Colonic mucosa (tissue), 4 donors: ENCODE results near the gene SLC25A48. TPM values are rescaled to one million over a fixed set of nuclear protein-coding genes. Genes with fewer than 3 reads are reported as not detected.

Source experiments
- DNase-seq: peaks from one replicate; pipeline ENCODE4 v3.0.0-alpha.2; 2020
- H3K27ac ChIP-seq: fragments of 200-600 bp; one replicate; pipeline ENCODE4 v1.8.0; 2021
- H3K27me3 ChIP-seq: fragments of 200-600 bp; one replicate; pipeline ENCODE4 v1.8.0; 2021
- H3K36me3 ChIP-seq: fragments of 200-600 bp; one replicate; pipeline ENCODE4 v1.8.0; 2021
- H3K4me1 ChIP-seq: fragments of 200-600 bp; one replicate; pipeline ENCODE4 v1.8.0; 2021; ENCODE audit warnings: mild to moderate bottlenecking
- H3K4me3 ChIP-seq: fragments of 200-600 bp; one replicate; pipeline ENCODE4 v1.8.0; 2021
- H3K9ac ChIP-seq, 2 donors: one replicate each; pipeline ENCODE4 v1.7.0; 2013; ENCODE audit warnings: control low read depth in 2 of 2, low read depth in 2 of 2, low read length in 2 of 2
- H3K9me3 ChIP-seq: fragments of 200-600 bp; one replicate; pipeline ENCODE4 v1.8.0; 2021
- intact Hi-C: fragments of 100-400 bp; cut with DNase I; formaldehyde crosslinking; loops from one replicate; pipeline ENCODE4 v1.14.1; 2022
- total RNA-seq, 2 donors: library from RNA; stranded (reverse); fragmentation: NEBNext Ultra II Directional in 1 of 2; extraction: Animal tissue kit (Norgen Biotek cat#: 25700) in 1 of 2; gene quantifications; one replicate each; pipeline ENCODE4 v1.2.1, GENCODE V29; 2021
- TF ChIP-seq, protein P1 (sequence below): fragments of 200-600 bp; IDR thresholded peaks from one replicate; pipeline ENCODE4 v1.8.0; 2022; ENCODE audit warnings: antibody characterized with exemption, mild to moderate bottlenecking
- donor health status: healthy.
- donor health status: DM: no; HTN: no; CAD: no.
- donor health status: DM: no; HTN: no; CAD: no.

Gene SLC25A48
- total RNA-seq, 2 donors from 2014 or later = 4.1 to 6.0 TPM

DNA sequence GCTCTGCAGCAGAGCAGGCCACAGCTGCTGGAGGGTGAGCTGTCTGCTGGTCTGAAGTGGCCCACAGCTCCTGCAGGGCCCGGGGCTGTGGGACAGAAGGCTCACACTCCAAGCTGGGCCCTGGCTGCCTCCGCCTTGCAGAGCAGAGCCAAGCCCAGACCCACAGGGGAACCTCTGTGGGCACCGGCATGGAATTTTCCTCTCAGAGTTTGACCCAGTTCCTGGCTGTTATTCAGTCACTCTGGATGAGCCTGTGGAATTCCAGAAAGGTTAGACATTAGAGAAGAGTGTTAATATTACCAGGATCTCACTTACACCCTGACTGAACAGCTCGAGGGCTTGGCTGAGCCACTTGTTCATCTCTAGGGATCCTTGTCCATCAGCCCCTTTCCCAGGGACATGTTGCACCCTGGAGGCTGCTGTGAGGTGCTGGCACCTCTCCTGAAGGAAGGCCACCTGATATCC is 43.7 kb downstream of the SLC25A48 start:
- H3K9ac ChIP-seq = no peak overlapping the region
- no peaks in the 10 kb centered on the region for H3K4me1 ChIP-seq
- no peak for DNase-seq
- no peak overlapping the region for H3K4me3 ChIP-seq
- H3K27ac ChIP-seq = no peak overlapping the region
- H3K9me3 ChIP-seq = no peaks in the 10 kb centered on the region
- TF ChIP-seq, protein P1, sequence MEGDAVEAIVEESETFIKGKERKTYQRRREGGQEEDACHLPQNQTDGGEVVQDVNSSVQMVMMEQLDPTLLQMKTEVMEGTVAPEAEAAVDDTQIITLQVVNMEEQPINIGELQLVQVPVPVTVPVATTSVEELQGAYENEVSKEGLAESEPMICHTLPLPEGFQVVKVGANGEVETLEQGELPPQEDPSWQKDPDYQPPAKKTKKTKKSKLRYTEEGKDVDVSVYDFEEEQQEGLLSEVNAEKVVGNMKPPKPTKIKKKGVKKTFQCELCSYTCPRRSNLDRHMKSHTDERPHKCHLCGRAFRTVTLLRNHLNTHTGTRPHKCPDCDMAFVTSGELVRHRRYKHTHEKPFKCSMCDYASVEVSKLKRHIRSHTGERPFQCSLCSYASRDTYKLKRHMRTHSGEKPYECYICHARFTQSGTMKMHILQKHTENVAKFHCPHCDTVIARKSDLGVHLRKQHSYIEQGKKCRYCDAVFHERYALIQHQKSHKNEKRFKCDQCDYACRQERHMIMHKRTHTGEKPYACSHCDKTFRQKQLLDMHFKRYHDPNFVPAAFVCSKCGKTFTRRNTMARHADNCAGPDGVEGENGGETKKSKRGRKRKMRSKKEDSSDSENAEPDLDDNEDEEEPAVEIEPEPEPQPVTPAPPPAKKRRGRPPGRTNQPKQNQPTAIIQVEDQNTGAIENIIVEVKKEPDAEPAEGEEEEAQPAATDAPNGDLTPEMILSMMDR = no peak
- H3K36me3 ChIP-seq = no peaks in the 10 kb centered on the region
- H3K27me3 ChIP-seq = no peaks in the 10 kb centered on the region
- intact Hi-C loops = no loop called here

DNA sequence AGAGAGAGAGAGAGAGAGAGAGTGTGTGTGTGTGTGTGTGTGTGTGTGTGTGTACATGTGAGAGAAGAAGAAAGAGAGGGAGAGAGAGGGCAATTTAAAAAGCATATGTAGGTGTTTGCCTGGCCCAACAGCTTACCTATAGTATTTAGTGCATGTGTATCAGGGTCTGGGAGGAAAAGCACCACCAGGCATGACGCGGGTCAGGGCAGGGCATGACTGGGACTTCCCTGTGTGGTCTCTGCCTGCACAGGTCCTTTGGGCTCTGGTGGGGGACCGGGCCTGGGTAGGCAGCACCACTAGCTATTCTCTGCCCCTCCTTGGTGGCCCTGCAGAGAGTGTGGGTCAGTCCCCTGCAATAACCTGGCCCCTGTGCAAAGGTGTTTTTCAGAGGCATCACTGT is 45.1 kb downstream of the SLC25A48 start:
- no peaks in the 10 kb centered on the region for H3K36me3 ChIP-seq
- no peak overlapping the region for H3K27ac ChIP-seq
- no peak overlapping the region for H3K9ac ChIP-seq
- intact Hi-C loops = no loop called here
- H3K9me3 ChIP-seq = no peaks in the 10 kb centered on the region
- TF ChIP-seq, protein P1 = no peak
- H3K27me3 ChIP-seq = no peaks in the 10 kb centered on the region
- no peaks in the 10 kb centered on the region for H3K4me1 ChIP-seq
- H3K4me3 ChIP-seq = no peak overlapping the region
- DNase-seq = no peak

DNA sequence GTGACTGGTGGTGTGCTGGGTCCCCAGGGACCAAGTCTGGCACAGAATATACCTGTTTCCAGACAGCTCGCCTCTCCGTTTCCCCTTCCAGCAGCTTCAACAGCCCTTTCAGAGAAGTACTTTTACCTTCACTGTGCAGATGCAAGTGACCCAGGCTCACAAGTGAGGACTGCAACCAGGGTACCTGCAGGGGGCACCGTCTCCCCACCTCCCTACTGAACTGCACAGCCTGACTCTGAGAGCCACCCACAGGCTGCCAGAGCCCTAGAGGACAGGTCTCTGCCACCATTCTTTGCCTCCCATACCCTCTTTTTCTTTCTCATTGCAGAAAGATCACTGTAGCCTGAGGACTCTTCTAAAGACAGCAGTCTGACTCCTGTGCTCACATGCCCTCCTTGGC is 45.8 kb downstream of the SLC25A48 start:
- no peaks in the 10 kb centered on the region for H3K9me3 ChIP-seq
- DNase-seq = no peak
- H3K9ac ChIP-seq = no peak overlapping the region
- H3K27ac ChIP-seq = no peak overlapping the region
- intact Hi-C loops = loop anchor here (10.0 kb wide), 1 partner anchor 545 kb away; no protein-coding TSS in a partner anchor
- H3K4me1 ChIP-seq = no peaks in the 10 kb centered on the region
- H3K36me3 ChIP-seq = no peaks in the 10 kb centered on the region
- no peak overlapping the region for H3K4me3 ChIP-seq
- TF ChIP-seq, protein P1 = no peak
- H3K27me3 ChIP-seq = no peaks in the 10 kb centered on the region

GRCh38 chr5:135880801-135881200 is 46.3 kb downstream of the SLC25A48 start:
- Histone ChIP-seq H3K4me1 (no peaks in the 10 kb centered on the region), H3K4me3 (no peak overlapping the region), H3K27ac (no peak overlapping the region), H3K9me3 (no peaks in the 10 kb centered on the region), H3K27me3 (no peaks in the 10 kb centered on the region), H3K9ac (no peak overlapping the region), H3K36me3 (no peaks in the 10 kb centered on the region)
- intact Hi-C loops = loop anchor here (10.0 kb wide), 1 partner anchor 544 kb away; no protein-coding TSS in a partner anchor
- DNase-seq = no peak
- TF ChIP-seq, protein P1 = no peak

DNA sequence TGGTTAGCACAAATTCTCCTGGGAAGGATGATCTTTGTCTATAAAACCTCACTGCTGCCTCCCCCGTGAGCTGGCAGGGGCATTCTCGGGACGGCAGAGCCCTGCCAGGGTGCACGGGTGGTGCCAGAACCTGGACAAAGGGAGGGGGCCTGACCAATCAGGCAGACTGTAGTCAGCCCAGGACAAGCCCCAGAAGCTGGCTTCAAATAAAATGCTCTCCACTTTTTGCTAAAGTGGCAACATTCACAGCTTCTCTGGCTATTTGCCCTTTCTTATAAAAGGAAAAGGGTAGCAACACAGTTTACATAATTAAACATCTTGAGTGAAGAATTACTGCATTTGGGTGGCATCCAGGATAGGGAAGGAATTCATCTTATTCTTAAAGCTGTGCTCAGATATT is 46.8 kb downstream of the SLC25A48 start:
- no peaks in the 10 kb centered on the region for H3K27me3 ChIP-seq
- no peaks in the 10 kb centered on the region for H3K36me3 ChIP-seq
- no peak overlapping the region for H3K27ac ChIP-seq
- intact Hi-C loops = loop anchor here (10.0 kb wide), 1 partner anchor 544 kb away; no protein-coding TSS in a partner anchor
- H3K4me3 ChIP-seq = no peak overlapping the region
- no peaks in the 10 kb centered on the region for H3K4me1 ChIP-seq
- no peaks in the 10 kb centered on the region for H3K9me3 ChIP-seq
- TF ChIP-seq, protein P1 = no peak
- no peak overlapping the region for H3K9ac ChIP-seq
- no peak for DNase-seq
